Activated CD4-positive, alpha-beta T cell treated with anti-CD3 and anti-CD28 coated beads, Interleukin-2, amount 50 U/mL, for 1 hour (primary cell): ENCODE results near the gene SMIM24.

Source experiments
- DNase-seq: peaks from one replicate; pipeline ENCODE4 v3.0.0-alpha.2; 2020

The SMIM24 gene

DNA sequence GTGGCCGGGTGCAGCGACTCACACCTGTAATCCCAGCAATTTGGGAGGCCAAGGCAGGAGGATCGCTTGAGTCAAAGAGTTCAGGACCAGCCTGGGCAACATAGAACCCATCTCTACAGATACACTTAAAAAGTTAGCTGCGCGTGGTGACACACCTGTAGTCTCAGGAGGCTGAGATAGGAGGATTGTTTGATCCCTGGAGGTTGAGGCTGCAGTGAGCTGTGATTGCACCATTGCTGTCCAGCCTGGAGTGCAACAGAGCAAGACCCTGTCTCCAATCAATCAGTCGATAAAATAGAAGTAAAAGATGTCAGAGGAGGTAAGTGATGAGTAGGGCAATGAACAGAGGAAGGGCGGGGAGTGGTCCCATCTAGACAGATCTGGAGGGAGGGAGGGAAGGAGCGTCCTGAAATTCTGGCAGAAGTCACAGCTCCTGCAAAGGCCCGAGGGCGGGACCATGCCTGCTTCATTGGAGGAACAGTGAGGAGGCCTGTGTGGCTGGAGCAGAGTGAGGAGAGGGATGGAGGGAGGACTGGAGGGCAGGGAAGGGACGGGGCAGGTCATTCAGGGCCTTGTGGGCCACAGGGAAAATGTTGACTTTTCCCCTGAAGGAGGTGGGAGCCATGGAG lies 9.7 kb downstream of the SMIM24 start:
- no peak for DNase-seq

DNA sequence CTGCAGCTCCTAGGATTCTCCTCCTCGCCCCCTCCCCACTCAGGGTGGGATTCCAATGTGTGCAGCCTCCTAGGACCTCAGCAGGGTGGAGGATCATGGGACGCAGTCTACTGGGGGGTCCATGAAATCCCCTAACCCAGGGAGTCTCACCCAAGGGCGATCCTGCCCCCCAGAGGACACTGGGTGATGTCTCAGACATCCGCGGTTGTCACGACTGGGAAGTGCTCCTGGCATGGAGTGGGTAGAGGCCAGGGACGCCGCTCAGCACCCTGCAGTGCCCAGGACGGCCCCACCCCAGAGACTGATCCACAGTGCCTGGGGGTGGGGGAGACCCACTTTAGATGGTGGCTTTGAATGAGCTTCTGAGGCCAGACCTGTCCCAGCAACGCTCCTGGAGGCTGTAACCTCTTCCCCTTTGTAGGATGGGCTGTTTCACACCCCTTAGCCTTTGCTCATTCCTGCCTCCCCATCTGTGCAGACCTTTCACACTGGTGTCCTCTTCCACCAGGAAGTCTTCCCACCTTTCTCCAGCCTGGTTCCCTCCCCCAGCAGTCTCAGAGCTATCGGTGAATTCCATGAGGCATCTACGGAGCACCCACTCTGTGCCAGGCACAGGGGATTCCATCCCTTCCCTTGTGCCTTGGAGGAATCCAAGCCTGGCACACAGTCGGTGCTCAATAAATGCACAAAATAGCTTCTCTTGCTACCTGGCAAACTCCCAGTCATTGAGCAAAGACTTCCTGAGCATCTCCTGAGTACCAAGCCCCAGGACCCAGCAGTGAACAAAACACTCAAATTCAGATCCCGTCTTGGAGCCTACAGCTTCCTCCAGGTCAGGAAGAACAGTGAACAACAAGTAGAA lies 10.5 kb downstream of the SMIM24 start:
- no peak for DNase-seq

DNA sequence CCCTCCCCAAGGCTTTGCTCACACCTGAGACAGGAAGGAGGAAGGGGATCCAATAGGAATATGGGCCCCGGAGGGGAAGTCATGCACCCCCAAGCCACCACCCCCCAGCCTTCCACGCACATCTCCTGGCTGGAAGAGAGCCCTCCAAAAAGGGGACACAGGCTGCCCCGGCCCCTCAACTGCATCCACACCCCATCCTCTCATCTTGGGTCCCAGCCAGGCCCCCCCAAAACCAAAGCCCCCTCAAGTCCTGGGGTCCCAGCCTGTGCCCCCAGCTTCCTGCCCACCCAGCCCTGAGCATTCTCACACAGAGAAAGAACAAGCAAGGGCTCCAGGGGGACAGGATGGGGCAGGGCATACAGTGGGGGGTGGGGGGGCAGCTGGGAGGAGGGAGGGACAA lies 12.1 kb downstream of the SMIM24 start:
- DNase-seq: no peak

DNA sequence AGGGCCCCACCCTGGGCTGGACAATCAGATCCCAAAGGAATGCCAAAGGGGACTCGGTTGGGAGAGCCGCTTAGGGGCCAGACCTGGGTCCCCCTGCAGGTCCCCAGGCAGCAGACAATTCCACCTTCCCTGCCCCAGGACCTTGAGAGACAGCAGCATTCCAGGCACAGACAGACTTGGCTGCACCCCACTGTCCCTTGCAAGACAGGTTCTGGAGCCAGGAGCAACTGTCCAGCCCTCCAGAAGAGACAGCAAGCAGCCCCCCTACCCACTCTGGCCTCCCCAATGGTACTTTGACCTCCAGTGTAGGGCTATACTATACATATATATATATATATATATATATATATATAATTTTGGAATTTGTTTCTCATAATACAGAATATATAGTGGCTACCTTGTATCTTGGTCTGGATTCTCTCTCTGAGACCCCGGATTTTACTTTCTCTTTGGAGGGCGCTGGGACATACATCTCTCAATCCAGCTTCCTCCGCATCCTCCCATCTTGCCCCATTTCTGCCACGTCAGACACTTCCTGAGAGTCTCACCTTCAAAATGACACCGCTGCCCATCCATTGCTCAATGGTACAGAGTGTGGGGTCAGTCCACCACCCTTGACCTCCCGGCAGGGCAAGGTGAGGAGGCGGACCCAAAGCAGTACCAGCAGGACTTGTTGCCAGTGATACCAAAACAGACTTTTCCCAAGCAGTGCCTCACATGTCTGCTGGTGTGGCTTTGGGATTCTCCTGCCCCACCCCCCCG lies 12.7 kb downstream of the SMIM24 start:
- no peak for DNase-seq

DNA sequence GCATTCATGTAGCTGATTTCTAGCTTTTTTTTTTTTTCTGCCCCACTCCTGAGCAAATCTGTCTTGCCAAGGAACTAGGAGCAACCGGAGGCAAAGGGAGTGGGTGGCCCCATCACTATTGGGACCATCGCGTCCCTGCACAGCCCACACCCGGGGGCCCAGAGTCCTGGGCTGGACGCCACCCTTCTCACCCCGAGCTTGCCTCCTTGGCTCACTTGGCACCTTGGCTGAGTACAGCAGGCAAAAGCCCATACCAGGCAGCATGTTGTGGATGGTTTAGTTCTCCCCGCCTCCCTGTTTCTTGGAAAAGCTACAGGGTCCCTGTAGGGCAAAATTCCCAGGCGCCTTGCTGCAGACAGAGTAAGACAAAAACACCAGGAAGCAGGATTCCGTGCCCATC lies 13.7 kb downstream of the SMIM24 start:
- DNase-seq: no peak

DNA sequence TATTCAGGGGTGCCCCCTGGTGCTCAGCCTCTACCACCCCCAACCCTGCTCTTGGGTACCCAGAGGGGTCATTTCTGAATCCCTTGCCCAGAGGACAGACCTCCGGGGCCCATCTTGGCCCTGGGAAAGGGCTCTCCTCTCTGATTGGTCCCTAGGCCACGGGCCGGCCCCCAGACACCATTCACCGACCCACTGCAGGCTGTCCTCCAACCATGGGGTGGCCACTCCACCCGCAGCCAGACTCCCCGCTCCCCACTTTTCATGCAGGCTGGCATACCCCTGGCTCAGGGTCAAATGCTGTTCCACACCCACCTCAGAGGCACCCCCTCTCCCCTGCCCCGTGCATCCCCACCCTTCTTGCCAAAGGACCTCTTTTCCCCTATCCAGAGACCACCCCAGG lies 14.8 kb downstream of the SMIM24 start:
- DNase-seq: no peak

DNA sequence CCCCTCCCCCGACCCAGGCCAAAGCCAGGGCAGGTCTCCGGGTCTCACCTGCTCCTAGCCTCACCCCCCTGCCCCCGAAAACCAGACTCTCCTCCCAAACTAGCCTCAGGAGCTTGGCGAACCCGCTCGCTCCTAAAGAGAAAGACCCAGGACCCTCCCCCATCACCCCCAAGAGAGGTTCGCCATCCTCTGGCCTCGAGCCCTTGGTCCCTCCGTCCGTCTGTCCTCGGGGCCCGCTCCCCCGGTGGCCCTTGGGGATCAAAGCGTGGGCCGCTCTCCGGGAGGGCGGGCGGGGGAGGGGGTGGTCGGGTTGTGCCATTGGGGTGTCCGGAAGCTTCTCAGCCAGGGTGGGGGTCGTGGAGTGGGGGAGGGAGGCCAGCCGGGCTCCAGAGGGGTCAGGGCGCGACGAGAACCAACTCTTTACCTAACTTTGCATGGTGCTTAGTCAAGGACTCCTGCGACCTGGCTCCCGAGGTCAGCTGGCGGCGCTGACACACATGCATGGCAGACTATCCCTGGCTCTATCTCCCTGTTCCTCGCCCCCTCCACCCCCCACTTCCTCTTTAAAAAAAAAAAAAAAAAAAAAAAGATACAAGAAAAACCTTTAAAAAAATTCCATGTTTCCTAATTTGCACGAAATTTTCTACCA lies 15.6 kb downstream of the SMIM24 start:
- no peak for DNase-seq

DNA sequence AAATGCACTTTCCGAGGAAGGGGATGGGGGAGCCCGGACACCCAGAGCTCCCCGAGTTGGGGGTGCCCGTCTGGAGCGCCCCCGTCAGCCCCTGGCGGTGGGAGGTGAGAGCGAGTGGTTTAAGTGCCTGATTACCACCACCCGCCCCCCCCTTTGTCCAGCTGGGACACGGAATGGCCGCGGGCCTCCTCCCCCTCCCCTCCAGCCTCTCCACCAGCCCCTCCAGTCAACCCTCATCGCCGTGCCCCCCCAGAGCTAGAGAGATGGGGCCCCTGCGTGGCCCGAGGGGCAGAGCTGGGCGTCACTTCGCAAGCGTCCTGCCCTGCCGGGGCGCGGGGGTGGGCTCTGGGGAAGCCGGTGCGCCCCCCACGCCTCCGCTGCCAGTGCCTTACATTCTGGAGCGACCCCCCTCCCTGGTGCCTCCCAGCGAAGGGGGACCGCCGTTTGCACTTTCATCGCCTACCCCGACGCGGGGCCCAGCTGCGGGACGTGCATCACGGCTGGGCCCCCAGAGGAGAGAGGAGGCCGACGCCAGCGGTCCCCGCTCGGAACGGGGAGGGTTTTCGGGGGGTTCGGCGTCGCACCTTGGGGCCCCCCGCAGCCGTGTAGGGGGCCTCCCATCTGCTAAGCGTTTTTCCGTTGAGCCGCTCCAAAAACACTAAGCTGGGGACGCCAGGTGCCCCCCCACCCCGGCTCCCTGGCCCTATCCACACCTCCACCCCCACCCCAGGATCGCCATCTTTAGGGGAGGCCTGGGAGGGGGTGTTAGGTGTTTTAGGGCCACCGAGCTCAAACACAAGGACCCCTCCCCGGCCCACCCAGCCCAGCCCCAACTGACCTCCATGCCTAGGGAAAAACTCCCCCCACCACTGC lies 16.4 kb downstream of the SMIM24 start:
- DNase-seq: no peak

DNA sequence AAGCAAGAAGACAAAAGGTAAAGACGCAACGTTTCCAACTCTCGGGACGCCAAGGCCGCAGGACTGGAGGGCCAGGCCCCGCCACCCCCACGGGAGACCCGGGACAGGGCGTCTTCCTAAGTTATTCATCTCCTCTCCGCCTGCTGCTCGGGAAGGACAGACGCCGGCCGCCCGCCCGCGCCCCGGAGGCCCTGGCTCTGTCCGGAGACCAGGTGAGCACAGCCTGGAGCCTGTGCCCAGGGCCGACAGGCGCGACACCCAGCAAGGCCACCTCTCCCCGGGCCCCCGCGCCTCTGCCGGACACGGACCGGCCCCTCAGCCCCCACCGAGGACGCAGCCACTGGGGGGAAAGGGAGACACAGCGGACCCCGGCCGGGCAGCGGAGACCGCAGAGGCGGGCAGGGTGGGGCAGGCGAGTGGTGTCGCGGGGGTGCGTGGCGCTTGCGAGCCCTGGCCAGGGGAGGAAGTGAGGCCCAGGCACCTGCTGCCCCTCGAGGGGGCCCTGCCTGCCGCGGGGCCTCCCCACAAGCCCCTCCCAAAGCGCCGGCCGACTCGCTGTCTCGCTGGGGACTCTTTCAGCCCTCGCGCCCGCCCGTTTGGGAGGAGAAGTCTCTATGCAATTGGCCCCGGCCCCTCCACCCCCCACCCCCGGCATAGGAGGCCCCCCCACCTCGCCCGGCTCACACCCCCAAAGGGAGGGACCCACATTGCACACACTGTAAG lies 17.2 kb downstream of the SMIM24 start:
- no peak for DNase-seq

DNA sequence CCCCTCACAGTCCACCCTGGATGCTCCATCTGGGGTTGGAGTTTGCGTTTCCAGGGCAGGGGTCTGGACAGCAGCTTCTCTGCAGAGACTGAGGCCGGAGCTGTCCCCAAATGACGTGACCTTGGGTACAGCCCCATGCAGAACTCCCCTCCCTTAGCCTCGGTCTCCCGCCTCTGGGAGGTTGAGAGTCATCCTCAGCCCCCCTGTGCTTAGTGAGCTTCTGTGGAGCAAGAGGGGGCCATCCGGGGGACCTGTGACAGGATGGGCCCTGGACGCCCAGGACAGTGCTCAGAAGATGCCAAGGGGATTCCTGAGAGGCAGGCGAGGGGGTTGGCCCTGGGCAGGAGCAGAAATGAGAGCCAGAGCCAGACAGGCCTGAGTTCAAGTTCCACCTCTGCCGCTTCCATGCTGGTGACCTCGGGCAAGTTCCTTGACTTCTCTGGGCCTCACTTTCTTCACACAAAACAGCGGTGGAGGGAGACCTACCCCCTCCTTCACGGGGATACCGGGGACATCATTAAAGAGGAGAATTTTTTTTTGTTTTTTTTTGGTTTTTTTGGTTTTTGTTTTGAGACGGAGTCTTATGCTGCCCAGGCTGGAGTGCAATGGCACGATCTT lies 20.3 kb downstream of the SMIM24 start:
- DNase-seq: no peak

DNA sequence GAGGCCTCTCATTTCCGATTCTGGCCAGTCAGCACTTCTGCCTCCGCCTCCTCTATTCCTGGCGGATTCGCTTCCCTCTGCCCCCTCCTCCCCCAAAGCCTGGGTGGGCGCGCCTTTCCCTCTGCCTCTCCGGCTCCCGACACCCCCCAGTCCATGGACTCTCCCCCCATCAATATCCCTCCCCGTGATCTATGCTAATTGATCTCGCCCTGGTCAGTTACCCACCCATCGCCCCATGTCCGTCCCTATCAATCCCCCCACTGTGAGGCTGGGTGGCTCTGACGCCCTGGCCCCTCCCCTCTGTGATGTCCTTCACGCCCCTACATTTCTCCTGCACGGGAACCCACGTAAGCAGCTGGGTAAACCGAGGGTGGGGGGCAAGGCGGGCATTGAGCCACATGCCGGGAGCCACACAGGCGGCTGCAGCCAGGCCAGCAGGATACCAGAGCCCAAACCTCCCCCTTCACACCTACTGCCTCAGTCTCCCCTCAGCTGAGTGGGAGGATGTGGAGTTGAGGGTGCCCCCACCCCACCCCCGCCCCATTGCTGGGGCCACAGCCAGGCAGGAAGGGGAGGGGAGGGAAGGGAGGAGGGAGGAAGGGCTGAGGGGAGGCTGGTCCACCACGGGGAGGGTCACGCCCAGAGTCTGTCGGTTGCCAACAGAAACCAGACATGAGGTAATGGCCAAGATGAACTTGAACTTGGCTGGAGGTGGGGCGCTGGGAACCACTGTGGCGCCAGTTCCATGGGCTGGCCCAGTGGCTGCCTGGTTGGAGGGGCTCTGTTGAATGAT lies 21.0 kb downstream of the SMIM24 start:
- no peak for DNase-seq

DNA sequence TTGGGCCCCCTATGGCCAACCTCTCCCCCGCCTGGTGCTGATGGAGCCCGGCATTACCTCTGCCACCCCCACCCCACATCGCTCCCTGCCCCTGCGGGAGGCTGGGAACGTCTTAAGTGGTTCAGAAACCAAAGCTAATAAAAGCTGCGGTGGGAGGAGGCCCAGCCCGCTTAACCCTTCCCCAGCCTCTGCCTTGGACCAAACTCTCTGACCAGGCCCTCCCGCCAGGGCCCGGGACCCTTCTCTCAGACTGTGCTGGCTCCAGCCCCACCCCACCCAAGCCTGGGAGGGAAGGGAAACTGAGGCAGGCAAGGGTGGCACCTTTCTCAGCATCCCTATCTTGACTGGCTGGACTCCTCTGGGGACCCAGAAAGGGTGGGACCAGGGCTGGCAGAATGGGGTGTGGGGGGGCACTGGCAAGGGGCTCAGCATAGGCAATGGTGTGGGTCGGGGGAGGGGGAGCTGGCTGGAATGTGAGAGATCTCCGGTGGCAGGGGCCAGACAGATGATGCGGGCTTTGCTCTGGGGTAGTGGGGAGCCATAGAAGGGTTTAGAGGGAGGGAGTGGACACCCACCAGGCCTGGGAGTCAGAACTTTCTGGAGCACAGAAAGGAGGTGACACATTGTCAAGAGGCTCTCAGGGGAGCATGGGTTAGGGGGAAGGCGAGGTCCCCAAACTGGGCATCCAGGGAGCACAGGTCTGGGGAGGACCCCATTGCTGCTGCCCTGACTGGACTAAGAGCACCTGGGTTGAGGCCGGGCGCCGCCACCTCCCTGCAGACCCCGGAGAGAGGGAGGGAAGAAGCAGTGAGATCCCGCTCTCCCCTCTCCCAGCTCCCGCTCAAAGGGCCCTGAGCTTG lies 21.9 kb downstream of the SMIM24 start:
- no peak for DNase-seq

DNA sequence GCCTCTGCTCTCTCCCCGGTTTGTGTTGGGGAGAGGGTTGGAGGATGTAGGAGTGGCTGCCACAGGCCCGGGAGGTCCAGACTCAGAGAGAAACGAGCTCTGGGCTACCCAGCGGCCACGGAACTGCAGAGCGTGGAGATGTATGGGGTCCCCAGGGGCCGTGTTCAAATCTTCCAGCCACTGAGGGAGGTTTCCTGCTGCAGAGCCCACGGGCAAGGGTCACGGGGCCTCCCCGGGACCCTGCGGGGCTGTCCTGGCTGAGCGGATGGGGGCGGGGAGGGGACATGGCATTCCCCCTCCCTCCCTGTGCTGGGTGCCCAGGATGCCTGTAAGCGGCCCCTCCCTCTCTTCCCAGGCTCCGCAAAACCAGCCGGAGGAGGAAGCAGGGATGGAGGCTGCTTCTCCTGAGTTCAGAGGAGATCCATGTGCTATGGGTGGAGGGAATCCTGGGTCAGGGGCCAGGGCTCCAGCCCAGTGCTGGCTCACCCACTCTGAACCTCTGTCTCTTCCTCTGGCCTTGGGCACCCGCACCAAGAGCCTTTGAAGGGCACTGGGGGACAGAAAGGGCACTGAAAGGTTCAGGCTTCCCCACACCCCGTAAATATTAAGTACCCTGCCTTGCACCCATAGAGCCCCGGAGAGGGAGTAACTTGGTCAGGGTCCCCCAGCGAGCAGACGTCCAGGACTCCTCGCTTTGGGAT lies 22.6 kb downstream of the SMIM24 start:
- no peak for DNase-seq

DNA sequence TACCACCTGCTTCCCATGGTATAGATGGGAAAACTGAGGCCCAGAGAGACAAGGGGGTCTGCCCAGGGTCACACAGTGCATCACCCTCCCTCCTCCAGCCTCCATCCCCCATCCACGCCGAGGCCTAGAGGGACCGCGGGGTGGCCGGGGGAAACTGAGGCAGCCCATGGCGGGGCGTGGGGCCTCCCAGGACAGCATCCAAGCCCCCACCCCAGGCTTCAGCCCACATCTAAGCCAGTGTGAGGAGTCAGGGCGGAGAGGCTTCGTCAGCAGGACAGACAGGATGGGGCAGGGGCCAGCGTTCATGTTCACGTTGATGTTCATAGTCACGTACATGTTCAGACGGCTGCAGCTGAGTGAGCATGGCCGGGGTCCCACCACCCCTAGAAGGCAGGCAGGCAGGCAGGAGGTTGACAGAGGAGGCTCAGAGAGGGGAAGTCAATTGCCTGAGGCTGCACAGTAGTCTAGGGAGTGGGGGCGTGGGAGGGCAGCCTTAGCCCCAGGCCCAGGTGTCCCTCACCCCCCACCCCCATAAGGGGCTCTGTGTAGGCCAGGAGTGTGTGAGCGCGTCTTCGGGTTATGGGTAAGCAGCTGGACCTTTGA lies 23.3 kb downstream of the SMIM24 start:
- DNase-seq: no peak

DNA sequence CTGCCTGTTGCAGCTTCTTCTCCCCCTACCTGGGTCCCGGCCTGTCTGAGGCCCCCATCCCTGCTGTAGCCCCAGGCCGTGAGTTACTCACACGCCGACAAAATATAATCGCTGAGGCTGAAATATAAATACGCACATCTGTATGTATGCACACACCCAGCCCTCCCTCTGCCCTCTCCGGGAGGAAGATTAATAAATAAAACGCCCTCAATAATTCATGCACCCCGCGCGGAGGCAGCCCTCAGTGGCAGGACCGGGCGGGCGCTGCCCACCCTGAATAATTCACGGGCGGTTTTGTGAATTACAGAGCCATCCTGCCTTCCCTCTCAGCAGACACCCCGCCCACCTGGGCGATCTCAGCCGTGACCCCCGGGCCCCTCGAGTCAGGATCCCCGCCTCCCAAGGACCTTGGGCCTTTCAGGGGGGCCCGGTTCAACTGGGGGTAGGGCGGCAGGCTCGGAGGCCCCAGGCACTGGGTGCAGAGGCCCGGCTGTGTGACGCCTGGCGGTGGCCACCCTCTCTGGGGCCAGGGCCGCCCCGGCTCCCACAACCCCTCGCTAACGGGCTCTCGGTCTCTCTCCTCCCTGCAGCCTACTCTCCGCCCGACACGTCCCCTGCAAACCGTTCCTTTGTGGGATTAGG lies 24.2 kb downstream of the SMIM24 start:
- DNase-seq: no peak

DNA sequence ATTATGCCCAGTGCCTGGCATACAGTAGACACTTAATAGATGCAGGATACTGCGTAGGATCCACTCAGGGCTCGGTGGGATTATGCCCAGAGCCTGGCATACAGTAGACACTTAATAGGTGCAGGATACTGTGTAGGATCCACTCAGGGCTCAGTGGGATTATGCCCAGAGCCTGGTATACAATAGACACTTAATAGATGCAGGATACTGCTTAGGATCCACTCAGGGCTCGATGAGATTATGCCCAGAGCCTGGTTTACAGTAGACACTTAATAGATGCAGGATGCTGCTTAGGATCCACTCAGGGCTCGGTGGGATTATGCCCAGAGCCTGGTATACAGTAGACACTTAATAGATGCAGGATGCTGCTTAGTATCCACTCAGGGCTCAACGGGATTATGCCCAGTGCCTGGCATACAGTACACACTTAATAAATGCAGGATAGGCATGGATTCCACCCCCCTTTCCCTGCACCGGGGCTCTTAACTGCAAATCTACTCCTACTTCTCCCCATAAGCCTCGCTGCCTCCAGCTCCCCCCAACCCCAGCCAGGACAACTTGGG lies 24.9 kb downstream of the SMIM24 start:
- no peak for DNase-seq

DNA sequence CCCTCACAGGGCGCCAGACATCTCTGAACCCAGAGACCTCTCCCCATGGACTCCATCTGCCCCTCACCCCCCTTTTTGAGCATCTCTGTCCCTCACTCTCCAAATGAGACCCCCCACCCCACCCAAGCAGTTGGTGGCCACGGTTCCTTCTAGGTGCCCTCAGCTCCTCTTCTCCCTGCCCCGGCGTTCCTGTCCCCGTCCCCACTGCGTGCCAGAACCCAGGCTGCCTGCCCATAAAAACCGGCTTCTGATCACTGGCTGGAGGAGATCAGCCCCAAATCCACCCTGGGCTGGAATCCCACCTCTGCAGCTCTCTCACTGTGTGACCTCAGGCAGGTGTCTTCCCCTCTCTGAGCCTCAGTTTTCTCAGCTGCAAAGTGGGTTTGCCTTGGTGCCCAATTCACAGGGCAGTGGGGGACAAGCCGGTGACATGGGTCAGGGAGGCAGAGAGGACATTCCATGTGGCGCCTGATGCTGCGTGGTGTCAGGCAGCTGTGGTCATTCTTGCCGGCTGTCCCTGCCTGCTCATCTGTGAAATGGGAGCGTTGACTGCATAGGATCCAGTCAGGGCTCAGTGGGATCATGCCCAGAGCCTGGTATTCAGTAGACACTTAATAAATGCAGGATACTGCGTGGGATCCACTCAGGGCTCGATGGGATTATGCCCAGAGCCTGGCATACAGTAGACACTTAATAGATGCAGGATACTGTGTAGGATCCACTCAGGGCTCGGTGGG lies 25.5 kb downstream of the SMIM24 start:
- no peak for DNase-seq
